NT2/D1 (cell line): ENCODE results near the gene C1QTNF3.

Experiments
- SUZ12 ChIP-seq: IDR thresholded peaks from 2 replicates; pipeline ENCODE4 v1.6.1; 2011; ENCODE audit not compliant: insufficient read length, insufficient read depth; ENCODE audit errors: extremely low read depth
- YY1 ChIP-seq: IDR thresholded peaks from 2 replicates; pipeline ENCODE4 v1.6.1; 2011; ENCODE audit not compliant: insufficient read length, insufficient read depth

DNA sequence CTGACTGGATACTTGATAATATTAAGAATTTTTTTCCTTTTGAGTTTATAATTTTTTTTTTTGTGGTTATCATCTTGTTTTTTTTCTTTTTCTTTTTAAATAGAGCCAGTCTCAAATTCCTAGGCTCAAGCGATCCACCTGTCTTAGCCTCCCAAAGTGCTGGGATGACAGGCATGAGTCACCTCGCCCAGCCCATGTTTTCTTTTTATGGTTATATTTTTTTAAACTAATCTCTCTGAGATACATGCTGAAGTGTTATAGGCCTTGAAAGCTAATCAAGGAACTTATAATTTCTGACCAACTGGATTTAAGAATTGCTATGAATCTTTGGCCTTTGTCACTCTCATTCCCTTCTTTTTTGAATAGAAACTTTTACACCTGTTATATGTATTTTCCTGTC is 28.4 kb downstream of the C1QTNF3 start:
- TF ChIP-seq YY1 (no peak), SUZ12 (no peak)
